Measurements from ENCODE around the gene DGAT2L6. TPM values are rescaled to one million over a fixed set of nuclear protein-coding genes. Genes with fewer than 3 reads are reported as not detected.

DGAT2L6 gene
- total RNA-seq, 6 experiments from 2014 or later, result not detected

- peak within 1 kb of the TSS; percentile 98 for H3K27ac Mint-ChIP-seq
- TF ChIP-seq CTCF (IDR thresholded peaks at IDR 0.05), result peak; percentile 84
- DNase-seq, result peak; percentile 83
- peaks cover 7% of the 10 kb centered on the region; the same call in 1 of the 2 replicates for H3K36me3 Mint-ChIP-seq (ENCODE audit: low read depth)
- H3K27me3 Mint-ChIP-seq (ENCODE audit: insufficient read depth), result no peaks in the 10 kb centered on the region
- H3K4me3 Mint-ChIP-seq, result peak within 1 kb of the TSS; percentile 100
- no peaks in the 10 kb centered on the region for H3K9me3 Mint-ChIP-seq
- H3K4me1 Mint-ChIP-seq (ENCODE audit: low read depth), result peaks cover 41% of the 10 kb centered on the region
These were observed 43.8 kb upstream of the DGAT2L6 start, which contains the start of gene IGBP1 for GRCh38 chrX:70133303-70134115. Gene IGBP1, plus strand, starts transcription at chrX:70133447. Its CDS starts 501 bp downstream, at chrX:70133948.

- no peaks in the 10 kb centered on the region for H3K9me3 Mint-ChIP-seq
- peaks cover 7% of the 10 kb centered on the region; the same call in 1 of the 2 replicates for H3K36me3 Mint-ChIP-seq (ENCODE audit: low read depth)
- peak overlapping the region; percentile 98 for H3K27ac Mint-ChIP-seq
- peak; percentile 5 for DNase-seq
- peak overlapping the region; percentile 100 for H3K4me3 Mint-ChIP-seq
- peaks cover 36% of the 10 kb centered on the region for H3K4me1 Mint-ChIP-seq (ENCODE audit: low read depth)
- no peaks in the 10 kb centered on the region for H3K27me3 Mint-ChIP-seq (ENCODE audit: insufficient read depth)
- TF ChIP-seq CTCF (IDR thresholded peaks at IDR 0.05), result no peak
These were observed 43.2 kb upstream of the DGAT2L6 start for GRCh38 chrX:70134116-70134477.

GRCh38 chrX:70138622-70139021 is 38.7 kb upstream of the DGAT2L6 start:
- peaks cover 13% of the 10 kb centered on the region for H3K4me1 Mint-ChIP-seq (ENCODE audit: low read depth)
- H3K4me3 Mint-ChIP-seq, result no peak overlapping the region
- peaks cover 19% of the 10 kb centered on the region for H3K36me3 Mint-ChIP-seq (ENCODE audit: low read depth)
- no peaks in the 10 kb centered on the region; the same call in 1 of the 2 replicates for H3K27me3 Mint-ChIP-seq (ENCODE audit: insufficient read depth)
- DNase-seq, result no peak
- no peak for TF ChIP-seq CTCF (IDR thresholded peaks at IDR 0.05)
- H3K27ac Mint-ChIP-seq, result no peak overlapping the region
- no peaks in the 10 kb centered on the region for H3K9me3 Mint-ChIP-seq

GRCh38 chrX:70139736-70140135 is 37.5 kb upstream of the DGAT2L6 start:
- H3K4me3 Mint-ChIP-seq, result no peak overlapping the region
- H3K27me3 Mint-ChIP-seq (ENCODE audit: insufficient read depth), result no peaks in the 10 kb centered on the region; the same call in 1 of the 2 replicates
- H3K36me3 Mint-ChIP-seq (ENCODE audit: low read depth), result peaks cover 12% of the 10 kb centered on the region

GRCh38 chrX:70141373-70141772 is 35.9 kb upstream of the DGAT2L6 start:
- H3K27ac Mint-ChIP-seq, result no peak overlapping the region
- peaks cover 12% of the 10 kb centered on the region for H3K36me3 Mint-ChIP-seq (ENCODE audit: low read depth)
- no peak overlapping the region for H3K4me3 Mint-ChIP-seq
- no peaks in the 10 kb centered on the region for H3K4me1 Mint-ChIP-seq (ENCODE audit: low read depth)
- peaks cover 2% of the 10 kb centered on the region; the same call in 1 of the 2 replicates for H3K27me3 Mint-ChIP-seq (ENCODE audit: insufficient read depth)
- TF ChIP-seq CTCF (IDR thresholded peaks at IDR 0.05), result no peak
- no peaks in the 10 kb centered on the region for H3K9me3 Mint-ChIP-seq
- no peak for DNase-seq

More at GRCh38 chrX:70139736-70140135, 37.5 kb upstream of the DGAT2L6 start:
- Mint-ChIP-seq H3K4me1 (ENCODE audit: low read depth) (peaks cover 8% of the 10 kb centered on the region), H3K9me3 (no peaks in the 10 kb centered on the region), H3K27ac (no peak overlapping the region)
- DNase-seq, result no peak
- no peak for TF ChIP-seq CTCF (IDR thresholded peaks at IDR 0.05)

Measured in HFFc6 (cell line).